Measurements from ENCODE around the gene OARD1. TPM values are rescaled to one million over a fixed set of nuclear protein-coding genes. Genes with fewer than 3 reads are reported as not detected.

The OARD1 gene
- total RNA-seq, 1 experiment from 2014 or later, result 35.0 TPM

GRCh38 chr6:41049521-41049920 lies 22.6 kb downstream of the OARD1 start:
- BruUV-seq (replicated peaks), result no TSS peak
- intact Hi-C loops (cut with micrococcal nuclease; ENCODE audit: unreplicated experiment), result no loop called here

GRCh38 chr6:41047745-41048732 lies 24.1 kb downstream of the OARD1 start:
- intact Hi-C loops (cut with micrococcal nuclease; ENCODE audit: unreplicated experiment), result no loop called here
- no peaks in the 10 kb centered on the region for H3F3A ChIP-seq (ENCODE audit: insufficient read depth, low read depth)
- ChIA-PET POLR2A (ENCODE audit: unreplicated experiment) (no interaction called here), CTCF (no interaction called here)
- BruUV-seq (replicated peaks), result no TSS peak
- H3K4me2 ChIP-seq, result no peak overlapping the region
- H4K20me1 ChIP-seq (ENCODE audit: insufficient read depth), result no peaks in the 10 kb centered on the region
- H3K9me2 ChIP-seq (ENCODE audit: insufficient read depth), result no peaks in the 10 kb centered on the region
- H3K27me3 ChIP-seq (ENCODE audit: insufficient read depth, low read depth), result no peaks in the 10 kb centered on the region
- no peak overlapping the region for H3K4me3 ChIP-seq
- peak; percentile 35 to 55 for DNase-seq
- H3K9me3 ChIP-seq (ENCODE audit: insufficient read depth, low read depth), result no peaks in the 10 kb centered on the region
- no peaks in the 10 kb centered on the region for H3K36me3 ChIP-seq (ENCODE audit: low read depth)
- H3K79me2 ChIP-seq (ENCODE audit: low read depth), result no peaks in the 10 kb centered on the region
- H3K27ac ChIP-seq, result no peak overlapping the region
- TF ChIP-seq EZH2 (IDR thresholded peaks at IDR 0.05; ENCODE audit: low read depth) (no peak), CTCF (conservative IDR thresholded peaks at IDR 0.05) (no peak)
- H2AFZ ChIP-seq, result no peak overlapping the region
- no peaks in the 10 kb centered on the region for H3K4me1 ChIP-seq (replicated peaks; ENCODE audit: insufficient read depth)

More at GRCh38 chr6:41049521-41049920, 22.6 kb downstream of the OARD1 start:
- CTCF ChIA-PET, result interaction anchor here (0.6 to 1.5 kb wide), 2 partner anchors 11 to 555 kb away, joined by 3 to 5 read pairs; partner anchors contain the start of gene UNC5CL
- no peaks in the 10 kb centered on the region for H3K79me2 ChIP-seq (ENCODE audit: low read depth)
- no peaks in the 10 kb centered on the region for H3K9me3 ChIP-seq (ENCODE audit: insufficient read depth, low read depth)
- H3K27me3 ChIP-seq (ENCODE audit: insufficient read depth, low read depth), result no peaks in the 10 kb centered on the region
- no peak overlapping the region for H3K4me3 ChIP-seq
- H3K9me2 ChIP-seq (ENCODE audit: insufficient read depth), result no peaks in the 10 kb centered on the region
- TF ChIP-seq CTCF (conservative IDR thresholded peaks at IDR 0.05), result no peak
- TF ChIP-seq EZH2 (IDR thresholded peaks at IDR 0.05; ENCODE audit: low read depth), result no peak
- no peaks in the 10 kb centered on the region for H3F3A ChIP-seq (ENCODE audit: insufficient read depth, low read depth)
- no peaks in the 10 kb centered on the region for H3K36me3 ChIP-seq (ENCODE audit: low read depth)
- H3K4me2 ChIP-seq, result no peak overlapping the region
- H3K27ac ChIP-seq, result no peak overlapping the region
- H4K20me1 ChIP-seq (ENCODE audit: insufficient read depth), result no peaks in the 10 kb centered on the region
- POLR2A ChIA-PET (ENCODE audit: unreplicated experiment), result interaction anchor here (0.6 kb wide), 1 partner anchor 41 kb away, joined by 5 read pairs; no protein-coding TSS in a partner anchor
- DNase-seq, result peak in 1 of 2 experiments; percentile 37
- no peaks in the 10 kb centered on the region for H3K4me1 ChIP-seq (replicated peaks; ENCODE audit: insufficient read depth)
- H2AFZ ChIP-seq, result no peak overlapping the region

GRCh38 chr6:41047306-41047705 lies 24.9 kb downstream of the OARD1 start:
- H2AFZ ChIP-seq, result no peak overlapping the region
- POLR2A ChIA-PET (ENCODE audit: unreplicated experiment), result no interaction called here
- no peak overlapping the region for H3K27ac ChIP-seq
- no peaks in the 10 kb centered on the region for H3K27me3 ChIP-seq (ENCODE audit: insufficient read depth, low read depth)
- TF ChIP-seq EZH2 (IDR thresholded peaks at IDR 0.05; ENCODE audit: low read depth) (no peak), CTCF (conservative IDR thresholded peaks at IDR 0.05) (no peak)
- H3K4me1 ChIP-seq (replicated peaks; ENCODE audit: insufficient read depth), result no peaks in the 10 kb centered on the region
- intact Hi-C loops (cut with micrococcal nuclease; ENCODE audit: unreplicated experiment), result no loop called here
- H3F3A ChIP-seq (ENCODE audit: insufficient read depth, low read depth), result no peaks in the 10 kb centered on the region
- no peaks in the 10 kb centered on the region for H3K9me2 ChIP-seq (ENCODE audit: insufficient read depth)
- CTCF ChIA-PET, result no interaction called here
- no peaks in the 10 kb centered on the region for H3K79me2 ChIP-seq (ENCODE audit: low read depth)
- no peak for DNase-seq
- no peak overlapping the region for H3K4me3 ChIP-seq
- no peaks in the 10 kb centered on the region for H3K36me3 ChIP-seq (ENCODE audit: low read depth)
- no peak overlapping the region for H3K4me2 ChIP-seq
- no peaks in the 10 kb centered on the region for H4K20me1 ChIP-seq (ENCODE audit: insufficient read depth)
- H3K9me3 ChIP-seq (ENCODE audit: insufficient read depth, low read depth), result no peaks in the 10 kb centered on the region
- BruUV-seq (replicated peaks), result no TSS peak

All from PC-9 (cell line).